ENCODE data around the gene KREMEN1.

Gene KREMEN1

GRCh38 chr22:29208879-29209623 is 136.2 kb downstream of the KREMEN1 start:
- no peak for DNase-seq

- DNase-seq, result no peak
Observed at GRCh38 chr22:29209624-29209929, 136.7 kb downstream of the KREMEN1 start.

- DNase-seq, result no peak
Observed at GRCh38 chr22:29211066-29211465, 138.2 kb downstream of the KREMEN1 start.

- no peak for DNase-seq
Observed at GRCh38 chr22:29211466-29211865, 138.6 kb downstream of the KREMEN1 start.

- DNase-seq, result no peak
Observed at GRCh38 chr22:29212743-29213142, 139.9 kb downstream of the KREMEN1 start.

GRCh38 chr22:29213493-29213892 is 140.7 kb downstream of the KREMEN1 start:
- DNase-seq, result no peak

- no peak for DNase-seq
Observed at GRCh38 chr22:29214232-29214631, 141.4 kb downstream of the KREMEN1 start.

- no peak for DNase-seq
Observed at GRCh38 chr22:29215012-29215860, 142.4 kb downstream of the KREMEN1 start.

- DNase-seq, result no peak
Observed at GRCh38 chr22:29216011-29216872, 143.4 kb downstream of the KREMEN1 start.

- no peak for DNase-seq
Observed at GRCh38 chr22:29216873-29217666, 144.2 kb downstream of the KREMEN1 start.

Measured in activated naive CD4-positive, alpha-beta T cell (primary cell).